ENCODE measurements around the gene CNGB1.

DNA sequence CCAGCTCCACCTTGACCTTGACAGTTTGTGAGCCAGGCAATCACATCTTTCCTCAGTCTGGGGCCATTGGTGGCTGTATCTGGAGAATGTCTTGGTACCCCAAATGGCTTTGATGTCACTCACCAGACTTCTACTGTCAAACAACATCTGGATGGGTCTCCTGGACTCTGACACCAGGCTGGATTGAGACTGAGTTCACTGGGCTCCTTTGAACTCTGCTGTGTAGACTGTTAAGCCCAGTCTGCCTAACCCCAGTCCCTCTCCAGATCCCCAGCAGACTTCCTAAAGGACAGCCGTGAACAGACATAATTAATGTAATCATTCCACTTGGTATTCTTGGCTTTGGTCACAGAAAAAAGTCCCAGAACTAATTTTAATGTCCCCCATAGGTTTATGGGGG is 84.5 kb downstream of the CNGB1 start:
- TF ChIP-seq, protein P1, sequence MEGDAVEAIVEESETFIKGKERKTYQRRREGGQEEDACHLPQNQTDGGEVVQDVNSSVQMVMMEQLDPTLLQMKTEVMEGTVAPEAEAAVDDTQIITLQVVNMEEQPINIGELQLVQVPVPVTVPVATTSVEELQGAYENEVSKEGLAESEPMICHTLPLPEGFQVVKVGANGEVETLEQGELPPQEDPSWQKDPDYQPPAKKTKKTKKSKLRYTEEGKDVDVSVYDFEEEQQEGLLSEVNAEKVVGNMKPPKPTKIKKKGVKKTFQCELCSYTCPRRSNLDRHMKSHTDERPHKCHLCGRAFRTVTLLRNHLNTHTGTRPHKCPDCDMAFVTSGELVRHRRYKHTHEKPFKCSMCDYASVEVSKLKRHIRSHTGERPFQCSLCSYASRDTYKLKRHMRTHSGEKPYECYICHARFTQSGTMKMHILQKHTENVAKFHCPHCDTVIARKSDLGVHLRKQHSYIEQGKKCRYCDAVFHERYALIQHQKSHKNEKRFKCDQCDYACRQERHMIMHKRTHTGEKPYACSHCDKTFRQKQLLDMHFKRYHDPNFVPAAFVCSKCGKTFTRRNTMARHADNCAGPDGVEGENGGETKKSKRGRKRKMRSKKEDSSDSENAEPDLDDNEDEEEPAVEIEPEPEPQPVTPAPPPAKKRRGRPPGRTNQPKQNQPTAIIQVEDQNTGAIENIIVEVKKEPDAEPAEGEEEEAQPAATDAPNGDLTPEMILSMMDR (IDR thresholded peaks at IDR 0.05), result no peak
- TF ChIP-seq POLR2A (IDR thresholded peaks at IDR 0.05) (no peak), POLR2AphosphoS5 (IDR thresholded peaks at IDR 0.05) (no peak)
